Measurements from ENCODE around the gene WDR18.

- no peak for TF ChIP-seq CTCF (IDR thresholded peaks at IDR 0.05)
- TF ChIP-seq POLR2AphosphoS5 (IDR thresholded peaks at IDR 0.05): peak in 1 of 4 donors; percentile 25
- TF ChIP-seq POLR2A (IDR thresholded peaks at IDR 0.05): no peak
- no peak for TF ChIP-seq EP300 (IDR thresholded peaks at IDR 0.05)
These were observed 55.0 kb downstream of the WDR18 start for GRCh38 chr19:1038978-1039645.
